CD4-positive, alpha-beta T cell treated with Interleukin-1 beta for 1 hour (primary cell): ENCODE measurements around the gene RUBCNL.
A peak's percentile ranks its signal among the peaks of the same experiment; 100 is the strongest.
"Not testable (repeated sequence)": the region's sequence is repeated elsewhere in the genome, so short reads cannot be mapped to it uniquely, and the experiment has no call there.

Source experiments
- DNase-seq, 2 donors: peaks; one replicate each; pipeline ENCODE4 v3.0.0-alpha.2; 2020 to 2022

Gene RUBCNL

DNA sequence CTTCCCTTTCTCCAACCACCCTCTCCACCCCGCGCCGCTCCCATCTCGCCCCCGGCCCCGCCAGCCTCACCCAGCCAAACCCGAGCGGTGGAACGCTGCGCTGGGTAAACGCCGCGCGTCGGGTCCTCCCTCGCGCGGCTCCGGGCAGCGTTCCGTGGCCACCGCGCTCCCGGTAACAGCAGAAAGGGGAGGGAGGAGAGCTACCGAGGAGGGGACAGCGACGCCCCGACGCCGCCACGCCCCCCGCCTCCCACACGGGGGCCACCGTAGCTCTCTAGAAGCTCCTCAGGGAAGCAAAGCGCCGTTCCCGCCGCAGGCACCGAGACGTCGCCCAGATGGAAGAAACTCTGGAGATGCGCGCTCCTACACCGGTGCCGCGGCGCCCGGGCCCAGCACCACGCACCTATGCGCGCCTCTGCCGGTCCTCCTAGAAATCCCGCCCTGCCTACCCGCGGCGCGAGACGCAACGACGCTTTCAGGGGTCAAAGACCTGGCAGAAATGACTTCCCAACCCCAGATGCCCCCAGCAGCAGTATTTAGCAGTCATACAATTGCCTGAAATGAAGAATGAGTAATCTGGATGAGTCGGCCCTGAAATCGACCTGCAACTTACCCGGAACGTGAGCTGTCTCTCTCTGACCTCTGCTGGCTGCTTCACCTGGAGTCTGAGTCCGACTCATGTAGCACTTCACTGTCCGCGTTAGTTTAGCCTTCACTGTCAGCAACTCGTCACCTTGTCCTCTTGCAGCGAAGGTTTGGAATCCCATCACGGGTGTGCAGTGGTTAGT, at the start of gene RUBCNL:
TSS of gene RUBCNL (minus strand) at position 189 of the 788 bp plus-strand sequence. CDS start 14,777 bp downstream, outside the sequence.
- DNase-seq, result peak in 1 of 2 donors; percentile 58

DNA sequence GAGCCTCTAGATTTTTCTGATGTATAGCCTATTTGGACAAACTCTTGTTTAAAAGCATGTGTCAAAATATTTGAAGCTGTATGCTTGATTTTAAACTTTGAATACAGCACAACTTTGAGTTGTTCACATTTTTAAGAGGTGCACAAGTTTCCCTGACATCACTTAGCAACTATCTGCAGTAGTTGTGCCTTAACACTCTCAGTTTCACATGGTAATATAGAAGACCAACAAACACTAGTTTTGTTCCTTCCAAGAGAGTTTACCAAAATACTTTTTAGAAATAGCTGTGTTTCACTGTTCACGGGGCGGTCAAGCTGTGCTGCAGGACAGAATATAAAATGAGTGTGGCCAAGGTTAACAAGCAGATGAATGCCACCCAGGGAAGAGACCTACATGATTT, 42.5 kb upstream of the RUBCNL start:
- not testable (repeated sequence) for DNase-seq

GRCh38 chr13:46405457-46405856, 18.4 kb upstream of the RUBCNL start:
- peak in 1 of 2 donors; percentile 41 for DNase-seq

- no peak for DNase-seq
These were observed 17.7 kb upstream of the RUBCNL start for GRCh38 chr13:46404733-46405100.

DNA sequence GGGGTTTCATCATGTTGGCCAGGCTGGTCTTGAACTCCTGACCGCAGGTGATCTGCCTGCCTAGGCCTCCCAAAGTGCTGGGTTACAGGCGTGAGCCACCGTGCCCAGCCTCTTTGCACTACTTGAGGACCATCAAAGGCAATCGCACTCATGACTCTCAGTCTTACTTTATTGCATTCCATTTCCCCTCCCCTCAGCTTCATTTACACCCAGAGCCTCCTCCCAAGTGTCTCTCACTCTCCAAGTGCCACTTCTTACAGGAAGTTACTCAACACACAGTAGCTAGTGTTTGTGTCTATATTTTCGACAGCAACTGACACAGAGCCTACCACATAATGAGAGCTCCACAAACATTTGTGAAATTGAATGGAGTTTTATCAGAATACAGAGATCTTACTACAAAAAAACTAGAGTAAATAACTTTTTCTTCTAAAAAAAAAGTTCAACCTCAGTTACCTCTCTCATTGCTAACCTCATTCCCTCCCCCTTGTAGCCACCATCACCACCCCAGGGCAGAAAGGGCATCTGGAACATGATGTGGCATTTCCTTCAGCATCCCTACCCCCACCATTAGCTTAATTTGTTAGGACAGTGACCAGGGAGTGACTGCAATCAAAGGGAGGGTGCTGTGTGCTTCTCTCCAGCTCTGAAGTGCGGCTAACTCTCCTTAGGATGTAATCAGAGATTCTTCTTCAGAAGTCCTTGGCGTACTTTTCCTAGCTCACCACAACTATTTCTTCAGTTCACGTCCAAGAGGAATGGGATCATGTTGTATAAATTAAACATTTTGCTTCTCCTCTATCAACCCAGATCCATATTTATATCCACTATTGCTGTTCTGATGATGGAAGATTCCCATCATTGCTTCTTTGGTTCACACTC, 17.0 kb upstream of the RUBCNL start:
- peak in 1 of 2 donors; percentile 43 for DNase-seq

GRCh38 chr13:46402178-46402577, 15.1 kb upstream of the RUBCNL start:
- DNase-seq, result no peak

- no peak for DNase-seq
These were observed 14.4 kb upstream of the RUBCNL start for GRCh38 chr13:46401432-46401831.

DNA sequence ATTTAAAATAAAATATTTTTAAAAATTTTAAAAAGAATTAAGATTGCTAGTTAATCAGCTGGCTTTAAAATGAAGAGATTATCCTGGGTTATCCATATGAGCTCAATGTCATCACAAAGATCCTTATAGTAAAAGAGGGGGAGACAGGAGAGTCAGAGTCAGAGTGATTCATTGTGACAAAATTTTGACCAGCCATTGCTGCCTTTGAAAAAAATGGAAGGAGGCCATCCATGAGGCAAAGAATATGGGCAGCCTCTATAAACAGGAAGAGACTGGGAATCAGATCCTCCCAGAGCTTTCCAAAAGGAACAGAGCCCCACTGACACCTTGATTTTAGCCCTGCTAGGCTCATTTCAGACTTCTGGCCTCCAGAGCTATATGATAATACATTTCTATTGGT, 9.3 kb upstream of the RUBCNL start:
- DNase-seq, result no peak

DNA sequence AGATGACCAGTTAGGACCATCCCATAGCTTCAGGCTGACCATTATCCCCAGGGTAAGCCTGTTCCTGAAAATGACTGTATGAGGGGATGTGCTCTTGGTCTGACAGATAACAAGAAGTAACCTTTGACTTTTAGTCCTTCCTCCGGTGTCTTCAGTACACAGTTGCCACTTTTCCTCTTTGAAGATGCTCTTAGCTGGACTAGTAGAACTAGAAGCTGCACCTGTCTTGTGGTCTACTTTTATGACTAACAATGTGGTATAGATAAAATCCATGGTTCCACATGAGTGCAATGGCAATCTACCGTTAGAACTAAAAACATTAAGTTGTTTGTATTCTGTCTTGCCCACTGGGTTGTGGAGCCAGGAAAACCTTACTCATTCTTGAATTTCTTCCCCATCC, 5.9 kb upstream of the RUBCNL start:
- DNase-seq, result no peak

DNA sequence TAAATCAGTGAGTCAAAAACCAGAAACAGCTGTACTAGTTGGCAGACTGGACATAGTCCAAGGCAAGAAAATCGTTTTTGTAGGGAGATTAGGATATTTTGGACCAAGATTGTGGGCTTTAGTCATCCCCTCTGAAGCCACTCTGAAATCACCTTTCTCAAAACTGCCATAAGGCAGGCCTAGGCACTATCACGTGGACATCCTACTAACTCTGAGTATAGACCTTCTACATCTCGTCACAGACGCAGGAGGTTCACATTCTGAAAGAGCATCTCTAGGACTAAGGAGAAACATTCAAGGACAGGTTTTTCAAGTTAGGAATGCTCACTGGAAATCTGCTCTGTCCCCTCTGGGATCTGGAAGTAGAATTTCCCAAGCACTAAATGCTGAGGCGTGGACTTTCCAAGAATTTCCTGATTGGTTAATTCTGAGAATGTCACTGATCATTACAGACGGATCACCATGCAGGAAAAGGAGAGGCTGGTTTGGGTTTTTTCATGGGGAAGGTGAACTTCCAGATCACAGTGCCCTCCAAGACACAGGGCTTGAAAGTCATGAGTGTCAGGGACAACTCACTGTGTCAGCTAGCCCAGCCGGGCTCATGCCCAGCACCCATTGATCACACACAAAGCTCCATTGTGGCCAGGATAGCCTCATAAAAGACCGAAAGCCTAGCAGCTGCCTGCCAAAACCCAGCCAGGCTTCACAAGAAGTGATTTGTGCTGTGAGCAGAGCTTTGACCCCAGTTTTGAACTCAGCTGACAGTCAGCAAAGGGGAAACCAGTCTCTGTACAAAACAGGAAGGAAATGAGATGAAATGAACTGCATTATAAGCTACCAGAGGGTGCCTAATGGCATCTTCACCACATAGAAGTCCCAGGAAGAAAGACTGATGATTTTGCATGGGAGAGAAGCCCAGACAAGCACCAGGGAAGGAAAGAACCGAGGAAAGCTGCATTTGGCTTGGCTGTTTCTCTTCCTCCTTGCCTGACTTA, 2.7 kb upstream of the RUBCNL start:
- DNase-seq, result peak in 1 of 2 donors; percentile 54

- DNase-seq, result no peak
These were observed 1.8 kb upstream of the RUBCNL start for GRCh38 chr13:46388846-46389245.

DNA sequence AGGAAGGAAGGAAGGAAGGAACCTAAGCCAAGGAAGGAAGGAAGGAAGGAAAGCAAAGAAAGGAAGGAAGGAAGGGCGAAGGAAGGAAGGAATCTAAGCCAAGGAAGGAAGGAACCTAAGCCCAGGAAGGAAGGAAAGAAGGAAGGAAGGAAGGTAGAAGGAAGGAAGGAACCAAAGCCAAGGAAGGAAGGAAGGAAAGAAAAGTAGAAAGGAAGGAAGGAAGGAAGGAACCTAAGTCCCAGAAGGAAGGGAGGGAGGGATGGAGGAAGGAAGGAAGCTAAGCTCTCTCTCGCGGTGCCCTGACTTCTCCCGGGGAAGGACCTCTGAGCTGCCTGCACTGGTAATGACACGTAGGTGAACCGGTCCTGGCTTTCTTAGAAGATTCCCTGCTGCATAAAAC, 1.3 kb upstream of the RUBCNL start:
- DNase-seq, result no peak

DNA sequence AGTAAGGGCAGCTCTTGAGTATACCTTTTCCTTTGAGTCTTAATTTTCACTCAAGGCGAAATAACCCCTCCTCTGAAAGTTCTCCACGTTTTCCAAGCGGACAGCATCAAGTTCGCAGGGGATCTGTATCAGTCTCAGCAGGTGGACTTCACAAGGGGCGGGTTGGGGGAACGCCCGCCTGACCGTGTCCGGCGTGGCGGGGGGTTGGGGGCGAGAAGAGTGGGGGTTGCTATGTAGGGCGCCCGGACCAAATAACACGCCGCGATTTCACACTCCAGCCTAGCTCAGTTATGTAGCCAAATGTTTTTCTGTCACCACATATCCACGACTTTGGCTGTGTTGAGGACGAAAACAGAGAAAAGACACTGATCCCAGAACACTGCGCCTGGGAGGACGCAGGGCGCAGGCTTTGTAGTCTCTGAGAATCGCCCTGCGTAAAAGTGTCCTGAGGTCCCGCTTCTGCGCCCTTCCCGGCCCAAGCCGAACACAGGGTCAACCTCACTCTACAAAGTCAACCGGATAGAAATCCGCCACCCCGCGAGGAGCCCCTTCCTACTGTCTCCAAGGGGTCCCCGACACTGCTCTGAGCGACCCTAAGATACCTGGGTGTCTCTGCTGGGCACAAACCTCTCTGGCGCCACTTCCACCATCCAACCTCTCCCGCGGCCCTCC, 524 bp downstream of the RUBCNL start:
- DNase-seq, result peak in 1 of 2 donors; percentile 14

DNA sequence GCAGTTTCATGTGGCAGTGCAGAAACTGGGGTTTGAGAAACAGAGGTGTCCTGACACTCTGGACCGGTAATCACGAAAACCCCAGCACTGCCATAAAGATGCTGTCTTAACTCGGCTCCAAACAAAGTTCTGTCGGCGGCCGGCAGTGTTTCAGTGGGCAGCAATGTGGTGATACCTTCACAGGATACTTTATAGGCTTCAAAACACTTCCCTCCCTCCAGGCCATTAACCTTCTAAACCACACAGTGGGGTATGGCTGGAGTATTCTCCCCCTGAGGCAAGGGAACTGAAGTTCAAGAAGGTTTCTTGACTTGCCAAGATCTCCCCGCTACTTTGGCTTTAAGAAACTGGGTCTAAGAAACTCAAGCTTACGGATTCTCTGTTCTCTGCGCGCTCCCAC, 1.1 kb downstream of the RUBCNL start:
- peak in 1 of 2 donors; percentile 11 for DNase-seq

DNA sequence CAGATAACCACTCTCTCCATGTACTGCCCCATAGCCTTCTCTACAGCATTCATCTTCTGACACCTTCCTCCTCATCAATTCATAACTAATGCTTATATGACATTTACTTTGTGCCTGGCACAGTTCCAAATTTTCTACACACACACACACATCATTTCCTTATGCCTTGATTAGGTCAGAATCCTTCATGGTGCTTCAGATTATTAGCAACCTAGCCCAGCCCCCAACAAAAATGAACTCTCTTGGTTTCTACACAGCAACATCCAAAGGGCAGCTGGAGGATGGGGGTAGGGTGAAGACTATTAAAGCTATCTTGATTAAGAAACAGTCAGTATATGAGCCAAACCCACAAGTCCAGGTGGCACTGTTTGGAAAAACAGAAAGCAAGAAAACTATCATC, 3.7 kb downstream of the RUBCNL start:
- peak in 1 of 2 donors; percentile 14 for DNase-seq

DNA sequence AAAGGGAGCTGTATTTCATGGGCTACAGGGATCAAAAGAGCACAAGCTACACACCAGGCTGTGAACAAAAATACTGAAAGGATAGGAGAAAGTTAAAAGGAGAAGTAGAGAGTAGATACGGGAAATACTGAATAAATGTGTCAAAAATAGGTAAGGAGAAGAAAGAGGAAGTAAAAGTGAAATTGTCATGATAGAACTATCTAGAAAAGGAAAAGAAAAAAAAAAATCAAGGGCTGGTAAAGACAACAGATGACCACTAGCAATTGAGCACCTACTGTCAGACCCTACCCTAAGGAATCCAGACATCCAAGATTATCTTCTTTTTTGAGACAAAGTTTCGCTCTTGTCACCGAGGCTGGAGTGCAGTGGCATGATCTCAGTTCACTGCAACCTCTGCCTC, 4.8 kb downstream of the RUBCNL start:
- DNase-seq, result no peak

DNA sequence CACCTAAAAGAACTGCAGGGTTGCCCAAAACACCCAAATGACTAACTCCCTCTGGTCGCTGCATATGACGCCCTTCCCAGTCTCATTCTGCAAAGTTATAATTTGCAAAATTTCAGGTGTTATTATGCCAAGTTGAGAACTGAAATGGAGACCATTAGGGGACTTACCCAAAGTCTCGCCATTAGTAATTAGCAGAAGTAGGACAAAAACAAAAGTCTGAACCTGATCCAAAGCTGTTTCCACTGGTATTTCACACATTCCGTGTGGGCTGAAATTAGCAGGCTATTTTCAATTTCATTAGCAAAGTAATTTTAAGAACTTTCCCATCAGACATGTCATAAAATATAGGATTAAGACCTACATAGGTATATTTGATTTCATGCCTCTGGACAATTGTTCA, 6.8 kb downstream of the RUBCNL start:
- no peak for DNase-seq

- no peak for DNase-seq
These were observed 7.4 kb downstream of the RUBCNL start for GRCh38 chr13:46379611-46380010.

DNA sequence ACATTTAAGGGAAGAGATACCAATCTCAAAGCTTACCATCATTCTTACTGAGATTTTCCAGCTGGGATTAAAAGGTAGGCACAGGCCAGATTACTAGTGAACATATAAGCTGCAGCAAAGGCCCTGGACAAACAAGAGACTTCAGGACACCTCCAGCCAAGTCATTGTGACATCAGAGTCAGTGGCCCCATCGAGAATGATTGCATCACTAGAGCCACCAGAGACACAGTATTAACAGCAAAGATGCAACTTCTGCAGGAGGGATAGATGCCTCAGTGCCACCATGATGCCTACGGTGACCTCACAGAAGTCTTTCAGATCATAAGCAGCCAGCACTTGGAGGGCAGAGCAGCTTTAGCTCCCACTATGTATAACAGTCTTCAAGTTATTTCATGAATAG, 8.6 kb downstream of the RUBCNL start:
- peak in 1 of 2 donors; percentile 68 for DNase-seq

DNA sequence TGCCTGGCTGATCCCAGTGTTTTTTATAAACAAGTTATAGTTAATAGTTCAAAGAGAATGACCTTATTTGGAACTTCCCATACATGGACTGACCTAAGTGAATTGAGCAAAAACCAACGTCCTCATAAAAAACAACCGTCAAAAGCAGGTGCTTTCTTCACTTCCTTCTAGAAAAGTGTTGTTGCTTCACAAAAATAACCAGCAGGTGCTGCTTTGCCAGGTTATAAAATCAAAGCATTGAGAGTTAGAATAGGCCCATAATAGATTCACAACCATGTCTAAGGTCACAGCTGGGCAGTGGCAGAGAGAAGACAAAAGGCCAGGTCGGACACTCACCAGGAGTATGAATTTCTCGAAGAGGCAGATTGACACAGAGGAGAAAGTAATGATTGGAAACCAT, 9.5 kb downstream of the RUBCNL start:
- DNase-seq, result peak in 1 of 2 donors; percentile 49

DNA sequence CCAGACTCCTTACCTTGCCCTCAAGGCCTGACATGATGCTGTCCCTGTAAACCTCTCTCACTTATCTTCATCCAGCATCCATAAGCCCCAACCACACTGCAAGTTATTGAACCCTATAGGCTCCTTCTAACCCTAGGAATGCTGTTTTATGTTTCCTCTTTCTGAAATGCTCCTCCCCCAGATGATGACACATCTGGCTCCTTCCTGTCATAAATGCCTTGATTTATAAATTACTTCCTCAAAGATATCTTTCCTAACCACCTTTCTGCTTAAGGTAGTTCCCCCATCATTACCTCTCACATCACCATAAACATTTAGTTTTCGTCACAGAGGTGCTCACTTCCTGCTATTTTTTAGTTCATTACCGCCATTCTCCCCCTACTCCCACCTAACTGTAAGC, 12.3 kb downstream of the RUBCNL start:
- peak in 1 of 2 donors; percentile 32 for DNase-seq

DNA sequence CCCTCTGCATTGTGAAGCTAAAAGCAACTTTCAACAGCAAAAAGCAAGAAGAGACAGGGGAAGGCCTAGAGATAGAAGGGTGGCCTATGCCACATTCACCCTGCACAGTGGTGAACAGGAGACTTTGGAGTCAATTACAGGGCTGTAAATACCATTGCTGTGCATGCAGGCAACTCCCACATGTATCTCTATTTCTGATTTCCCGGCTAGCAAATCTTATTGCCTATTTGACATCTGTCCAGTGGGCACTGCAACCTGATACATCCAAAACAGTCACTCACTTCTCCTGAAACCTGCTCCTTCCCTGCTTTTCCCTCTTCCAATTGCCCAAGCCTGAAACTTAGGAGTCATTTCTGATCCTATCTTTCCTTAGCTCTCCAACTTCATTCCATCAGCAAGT, 13.4 kb downstream of the RUBCNL start:
- no peak for DNase-seq
